ENCODE measurements around the gene WHRN.

- TF ChIP-seq CTCF (conservative IDR thresholded peaks at IDR 0.05; ENCODE audit: low read depth in 2 of 2) (no peak), EZH2phosphoT487 (IDR thresholded peaks at IDR 0.05; ENCODE audit: unreplicated experiment) (no peak), POLR2AphosphoS5 (IDR thresholded peaks at IDR 0.05; ENCODE audit: low read depth) (no peak), REST (IDR thresholded peaks at IDR 0.05; ENCODE audit: unreplicated experiment) (no peak), STAT1 (IDR thresholded peaks at IDR 0.05; ENCODE audit: unreplicated experiment) (no peak), CREB1 (CRISPR knock-in tag; IDR thresholded peaks at IDR 0.05; ENCODE audit: low read depth) (no peak), JUNB (IDR thresholded peaks at IDR 0.05; ENCODE audit: unreplicated experiment) (no peak), EZH2 (IDR thresholded peaks at IDR 0.05; ENCODE audit: low read depth, unreplicated experiment) (no peak), ZNF114 (CRISPR knock-in tag; IDR thresholded peaks at IDR 0.05) (no peak), ZNF331 (CRISPR knock-in tag; IDR thresholded peaks at IDR 0.05; ENCODE audit: low read depth) (no peak), NANOG (IDR thresholded peaks at IDR 0.05; ENCODE audit: borderline replicate concordance) (no peak)
Observed at GRCh38 chr9:114385397-114386181, 119.7 kb downstream of the WHRN start.

Data from GM23338 (cell line).